K562 treated with DMSO at 1 percent for 4 hours (cell line): ENCODE measurements around the gene MARCHF7. TPM values are rescaled to one million over a fixed set of nuclear protein-coding genes. Genes with fewer than 3 reads are reported as not detected.

Source experiments
- total RNA-seq: library from RNA; unstranded; fragments of 300-600 nt; gene quantifications from 2 replicates; pipeline ENCODE4 v1.2.3, GENCODE V29; 2022; ENCODE audit not compliant: insufficient read depth

Gene MARCHF7, protein sequence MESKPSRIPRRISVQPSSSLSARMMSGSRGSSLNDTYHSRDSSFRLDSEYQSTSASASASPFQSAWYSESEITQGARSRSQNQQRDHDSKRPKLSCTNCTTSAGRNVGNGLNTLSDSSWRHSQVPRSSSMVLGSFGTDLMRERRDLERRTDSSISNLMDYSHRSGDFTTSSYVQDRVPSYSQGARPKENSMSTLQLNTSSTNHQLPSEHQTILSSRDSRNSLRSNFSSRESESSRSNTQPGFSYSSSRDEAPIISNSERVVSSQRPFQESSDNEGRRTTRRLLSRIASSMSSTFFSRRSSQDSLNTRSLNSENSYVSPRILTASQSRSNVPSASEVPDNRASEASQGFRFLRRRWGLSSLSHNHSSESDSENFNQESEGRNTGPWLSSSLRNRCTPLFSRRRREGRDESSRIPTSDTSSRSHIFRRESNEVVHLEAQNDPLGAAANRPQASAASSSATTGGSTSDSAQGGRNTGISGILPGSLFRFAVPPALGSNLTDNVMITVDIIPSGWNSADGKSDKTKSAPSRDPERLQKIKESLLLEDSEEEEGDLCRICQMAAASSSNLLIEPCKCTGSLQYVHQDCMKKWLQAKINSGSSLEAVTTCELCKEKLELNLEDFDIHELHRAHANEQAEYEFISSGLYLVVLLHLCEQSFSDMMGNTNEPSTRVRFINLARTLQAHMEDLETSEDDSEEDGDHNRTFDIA
- total RNA-seq: 49.6 and 63.2 TPM in 2 replicates

DNA sequence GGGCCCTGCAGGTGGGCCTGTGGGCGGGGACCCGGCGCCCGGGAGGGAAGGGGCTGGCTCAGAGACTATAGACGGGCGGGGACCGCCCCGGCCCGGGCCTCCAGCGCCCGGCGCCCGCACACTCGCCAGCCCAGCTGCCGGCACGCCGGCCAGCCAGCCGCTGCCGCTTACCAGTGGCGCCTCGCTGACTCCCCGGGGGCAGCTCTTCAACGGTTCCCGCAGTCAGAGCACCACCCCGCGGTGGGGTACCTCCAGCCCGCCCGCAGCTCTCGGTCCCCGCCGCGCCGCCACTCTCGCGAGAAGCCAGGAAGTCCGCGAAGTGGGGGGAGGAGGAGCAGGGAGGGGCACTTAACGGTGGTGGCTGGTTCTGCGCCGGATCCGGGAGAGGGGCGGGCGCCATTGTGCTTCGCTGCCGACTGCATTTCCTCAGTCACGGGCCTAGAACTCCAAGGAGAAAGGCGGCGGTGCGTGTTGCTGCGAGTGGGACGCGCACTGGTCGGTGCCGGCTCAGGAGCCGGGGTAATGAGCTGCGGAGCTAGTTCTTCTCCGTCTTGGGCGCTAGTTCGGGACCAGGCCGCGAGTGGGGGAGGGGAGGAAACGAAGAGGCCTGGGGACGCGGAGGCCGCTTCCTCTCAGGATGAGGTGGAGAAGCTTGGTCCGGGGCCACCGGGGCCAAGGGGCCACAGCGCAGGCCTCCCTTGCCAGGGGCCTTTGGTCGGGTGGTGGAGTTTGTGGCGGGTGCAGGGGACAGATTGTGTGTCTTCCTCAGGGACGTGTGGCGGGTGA lies at the start of gene MARCHF7:
Gene MARCHF7 (plus strand): TSS at position 364 of the 786 bp plus-strand sequence. CDS start 16,517 bp downstream, outside the sequence.

Other genes starting within 250 kb of the MARCHF7 start
- gene BAZ2B, start 96.0 kb upstream of the MARCHF7 start, total RNA-seq: 23.5 and 28.4 TPM in 2 replicates
- gene CD302, start 85.7 kb downstream of the MARCHF7 start, total RNA-seq: not detected in 2 replicates
- not detected in 2 replicates for gene LY75, start 192.2 kb downstream of the MARCHF7 start, total RNA-seq